GM18867 (cell line): ENCODE results near the gene ECM1.

Experiments used
- ATAC-seq: cut with Tn5 transposase; IDR thresholded peaks from one replicate; pipeline ENCODE4 v1.9.1; 2021; ENCODE audit warnings: mild to moderate bottlenecking, moderate library complexity; ENCODE audit not compliant: unreplicated experiment

ECM1 gene

GRCh38 chr1:150507912-150508864 lies at the start of gene ECM1:
Gene ECM1, plus strand, starts transcription at chr1:150508109. Its CDS starts 101 bp downstream, at chr1:150508210.
- ATAC-seq: no peak

- ATAC-seq: no peak
Observed at GRCh38 chr1:150464422-150464826, 43.5 kb upstream of the ECM1 start.

GRCh38 chr1:150466964-150467363 lies 40.9 kb upstream of the ECM1 start:
- ATAC-seq: no peak

- no peak for ATAC-seq
Observed at GRCh38 chr1:150469291-150469690, 38.6 kb upstream of the ECM1 start.

- no peak for ATAC-seq
Observed at GRCh38 chr1:150472601-150473200, 35.2 kb upstream of the ECM1 start.

- ATAC-seq: no peak
Observed at GRCh38 chr1:150473659-150474058, 34.2 kb upstream of the ECM1 start.

GRCh38 chr1:150474869-150475268 lies 33.0 kb upstream of the ECM1 start:
- no peak for ATAC-seq

- no peak for ATAC-seq
Observed at GRCh38 chr1:150476754-150477153, 31.2 kb upstream of the ECM1 start.

- no peak for ATAC-seq
Observed at GRCh38 chr1:150477320-150477719, 30.6 kb upstream of the ECM1 start.

GRCh38 chr1:150477733-150478132 lies 30.2 kb upstream of the ECM1 start:
- ATAC-seq: no peak

- ATAC-seq: no peak
Observed at GRCh38 chr1:150479370-150479769, 28.5 kb upstream of the ECM1 start.

GRCh38 chr1:150479927-150480352 lies 28.0 kb upstream of the ECM1 start:
- ATAC-seq: no peak

GRCh38 chr1:150484431-150484830 lies 23.5 kb upstream of the ECM1 start:
- ATAC-seq: no peak

- no peak for ATAC-seq
Observed at GRCh38 chr1:150484861-150485260, 23.0 kb upstream of the ECM1 start.

- peak; percentile 100 for ATAC-seq
Observed at GRCh38 chr1:150486966-150487762, 20.7 kb upstream of the ECM1 start, which contains the start of gene TARS2. Gene TARS2, plus strand, starts transcription at chr1:150487419. Its CDS starts 32 bp downstream, at chr1:150487451.

GRCh38 chr1:150487763-150488115 lies 20.2 kb upstream of the ECM1 start:
- no peak for ATAC-seq

- ATAC-seq: no peak
Observed at GRCh38 chr1:150493175-150493574, 14.7 kb upstream of the ECM1 start.

GRCh38 chr1:150498342-150498741 lies 9.6 kb upstream of the ECM1 start:
- ATAC-seq: no peak

- ATAC-seq: no peak
Observed at GRCh38 chr1:150505431-150505830, 2.5 kb upstream of the ECM1 start.

- ATAC-seq: no peak
Observed at GRCh38 chr1:150508982-150509381, 1.1 kb downstream of the ECM1 start.

GRCh38 chr1:150511551-150511950 lies 3.6 kb downstream of the ECM1 start:
- ATAC-seq: no peak
